ENCODE data around the gene ZFP3. TPM values are rescaled to one million over a fixed set of nuclear protein-coding genes. Genes with fewer than 3 reads are reported as not detected.
"Not testable (repeated sequence)": the region's sequence is repeated elsewhere in the genome, so short reads cannot be mapped to it uniquely, and the experiment has no call there.

The ZFP3 gene
- polyA plus RNA-seq, 2 of the 4 experiments (the other 2 are of a cell fraction): 1.7 to 4.8 TPM

DNA sequence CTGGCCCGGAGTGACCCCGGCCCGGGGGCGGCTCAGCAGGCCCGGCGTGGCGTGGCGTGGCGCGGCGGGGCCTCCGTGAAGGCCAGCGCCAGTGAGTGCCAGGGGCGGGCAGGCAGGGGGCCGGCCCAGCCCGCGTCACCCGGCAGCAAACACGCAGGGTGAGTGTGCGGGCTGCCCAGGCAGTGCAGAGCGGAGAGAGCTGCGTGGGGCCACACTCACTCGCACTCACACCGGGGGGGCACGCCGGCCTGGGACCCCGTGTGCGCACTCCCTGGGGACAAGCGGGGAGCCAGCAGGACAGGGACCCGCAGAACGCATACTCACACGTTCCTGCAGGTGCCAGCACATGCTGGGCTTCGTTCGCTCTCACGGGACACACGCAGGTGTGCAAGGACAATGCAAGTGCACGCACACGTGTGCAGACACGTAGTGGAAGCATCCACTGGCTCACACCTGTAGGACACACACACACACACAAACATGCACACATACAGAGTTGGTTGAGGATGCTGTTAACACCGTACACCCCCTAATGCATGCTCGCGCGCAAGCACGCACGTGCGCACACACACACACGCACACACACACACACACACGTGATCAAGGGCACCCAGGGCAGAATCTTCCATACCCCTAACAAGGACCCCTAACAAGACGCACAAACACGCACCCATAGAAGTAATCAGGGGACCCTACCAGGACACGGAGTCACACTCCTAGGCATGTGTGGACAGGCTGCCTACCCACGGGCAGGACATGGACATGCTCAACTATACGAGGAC, 45.3 kb downstream of the ZFP3 start:
- Histone ChIP-seq H3K4me1 (0 out of 3 replicates have a peak, but pooled peaks cover 7% of the 10 kb centered on the region), H3K27ac (no peak overlapping the region), H3K4me3 (no peak overlapping the region), H3K9me3 (no peaks in the 10 kb centered on the region), H3K4me2 (peak overlapping the region; percentile 71)
- ATAC-seq (no peak; a peak in 1 of 6 replicates), DNase-seq (ENCODE audit: low read depth in 1 of 2, low spot score in 1 of 2) (no peak), FAIRE-seq (no peak)
- ChIA-PET CTCF (no interaction called here), POLR2A (no interaction called here)
- WGBS (ENCODE audit: missing lambda C conversion rate): 87% methylated on average over 40 of the region's 53 CpGs
- TF ChIP-seq JUN (IDR thresholded peaks at IDR 0.05) (no peak), TFCP2L1 (CRISPR knock-in tag; IDR thresholded peaks at IDR 0.05) (no peak), RARB (CRISPR knock-in tag; IDR thresholded peaks at IDR 0.05) (no peak), KDM5A (IDR thresholded peaks at IDR 0.05) (no peak), MYC (IDR thresholded peaks at IDR 0.05; ENCODE audit: borderline replicate concordance, low read length) (no peak), ZC3H11A (IDR thresholded peaks at IDR 0.05) (no peak), JUNB (IDR thresholded peaks at IDR 0.05) (no peak), HDAC2 (IDR thresholded peaks at IDR 0.05) (no peak), SMC3 (IDR thresholded peaks at IDR 0.05) (no peak), MAFK (IDR thresholded peaks at IDR 0.05; ENCODE audit: partially characterized antibody) (no peak), HEYL (CRISPR knock-in tag; IDR thresholded peaks at IDR 0.05) (no peak), NR3C1 (IDR thresholded peaks at IDR 0.05) (no peak)
- TF ChIP-seq, protein P1, sequence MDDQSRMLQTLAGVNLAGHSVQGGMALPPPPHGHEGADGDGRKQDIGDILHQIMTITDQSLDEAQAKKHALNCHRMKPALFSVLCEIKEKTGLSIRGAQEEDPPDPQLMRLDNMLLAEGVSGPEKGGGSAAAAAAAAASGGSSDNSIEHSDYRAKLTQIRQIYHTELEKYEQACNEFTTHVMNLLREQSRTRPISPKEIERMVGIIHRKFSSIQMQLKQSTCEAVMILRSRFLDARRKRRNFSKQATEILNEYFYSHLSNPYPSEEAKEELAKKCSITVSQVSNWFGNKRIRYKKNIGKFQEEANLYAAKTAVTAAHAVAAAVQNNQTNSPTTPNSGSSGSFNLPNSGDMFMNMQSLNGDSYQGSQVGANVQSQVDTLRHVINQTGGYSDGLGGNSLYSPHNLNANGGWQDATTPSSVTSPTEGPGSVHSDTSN (IDR thresholded peaks at IDR 0.05): no peak
- TF ChIP-seq, protein P2, sequence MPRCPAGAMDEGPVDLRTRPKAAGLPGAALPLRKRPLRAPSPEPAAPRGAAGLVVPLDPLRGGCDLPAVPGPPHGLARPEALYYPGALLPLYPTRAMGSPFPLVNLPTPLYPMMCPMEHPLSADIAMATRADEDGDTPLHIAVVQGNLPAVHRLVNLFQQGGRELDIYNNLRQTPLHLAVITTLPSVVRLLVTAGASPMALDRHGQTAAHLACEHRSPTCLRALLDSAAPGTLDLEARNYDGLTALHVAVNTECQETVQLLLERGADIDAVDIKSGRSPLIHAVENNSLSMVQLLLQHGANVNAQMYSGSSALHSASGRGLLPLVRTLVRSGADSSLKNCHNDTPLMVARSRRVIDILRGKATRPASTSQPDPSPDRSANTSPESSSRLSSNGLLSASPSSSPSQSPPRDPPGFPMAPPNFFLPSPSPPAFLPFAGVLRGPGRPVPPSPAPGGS (IDR thresholded peaks at IDR 0.05): no peak

DNA sequence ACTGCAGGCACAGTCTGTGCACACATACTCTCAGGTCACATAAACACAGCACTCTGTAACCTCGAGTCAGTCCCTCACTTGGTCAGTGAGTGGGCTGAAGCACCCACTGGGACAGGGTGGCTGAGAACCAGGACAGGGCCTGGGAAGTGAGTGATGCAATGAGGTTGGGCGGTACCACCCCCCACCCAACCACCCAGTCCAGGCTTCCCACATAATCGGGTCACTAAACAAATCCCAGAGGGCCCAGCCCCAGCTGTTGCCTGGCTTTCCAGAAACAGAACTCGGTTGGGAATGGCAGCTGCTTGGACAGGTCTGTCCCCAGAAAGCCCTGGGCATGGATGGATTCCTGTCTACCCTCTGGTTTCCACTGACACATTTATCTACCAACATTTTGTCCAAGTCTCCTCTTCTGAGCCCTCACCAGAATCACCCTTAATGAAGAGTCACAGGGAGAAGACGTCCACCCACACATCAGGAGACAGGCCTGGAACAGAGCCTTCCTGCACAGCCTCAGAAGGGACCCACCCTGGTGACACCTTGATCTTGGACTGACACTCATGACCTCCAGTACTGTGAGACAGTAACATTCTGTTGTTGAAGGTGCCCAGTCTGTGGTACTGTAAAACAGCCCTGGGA, 46.0 kb downstream of the ZFP3 start:
- H3K4me1 ChIP-seq; POLR2A ChIA-PET; DNase-seq (ENCODE audit: low read depth in 1 of 2, low spot score in 1 of 2); FAIRE-seq; CTCF ChIA-PET; H3K27ac ChIP-seq; H3K4me2 ChIP-seq; H3K9me3 ChIP-seq; H3K4me3 ChIP-seq: not testable (repeated sequence)
- peak in 1 of 2 experiments; percentile 48; a peak in 3 of 6 replicates for ATAC-seq
- 52% methylated on average over 5 of the region's 5 CpGs for WGBS (ENCODE audit: missing lambda C conversion rate)

DNA sequence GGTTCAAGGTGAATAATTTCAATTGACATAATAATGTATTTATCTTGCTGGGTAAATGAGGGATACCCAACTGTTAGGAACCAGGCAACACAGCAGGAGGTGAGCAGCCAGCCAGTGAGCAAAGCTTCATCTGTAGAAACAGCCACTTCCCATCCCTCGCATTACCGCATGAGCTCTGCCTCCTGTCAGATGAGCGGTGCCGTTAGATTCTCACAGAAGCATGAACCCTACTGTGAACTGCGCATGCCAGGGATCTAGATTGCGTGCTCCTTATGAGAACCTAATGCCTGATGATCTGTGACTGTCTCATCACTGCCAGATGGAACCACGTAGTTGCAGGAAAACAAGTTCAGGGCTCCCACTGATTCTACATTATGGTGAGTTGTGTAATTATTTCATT, 46.6 kb downstream of the ZFP3 start:
- FAIRE-seq; H3K27ac ChIP-seq; ATAC-seq; CTCF ChIA-PET; DNase-seq (ENCODE audit: low read depth in 1 of 2, low spot score in 1 of 2); H3K9me3 ChIP-seq; POLR2A ChIA-PET; H3K4me1 ChIP-seq; H3K4me2 ChIP-seq; H3K4me3 ChIP-seq: not testable (repeated sequence)
- 54% methylated on average over 7 of the region's 7 CpGs for WGBS (ENCODE audit: missing lambda C conversion rate)

DNA sequence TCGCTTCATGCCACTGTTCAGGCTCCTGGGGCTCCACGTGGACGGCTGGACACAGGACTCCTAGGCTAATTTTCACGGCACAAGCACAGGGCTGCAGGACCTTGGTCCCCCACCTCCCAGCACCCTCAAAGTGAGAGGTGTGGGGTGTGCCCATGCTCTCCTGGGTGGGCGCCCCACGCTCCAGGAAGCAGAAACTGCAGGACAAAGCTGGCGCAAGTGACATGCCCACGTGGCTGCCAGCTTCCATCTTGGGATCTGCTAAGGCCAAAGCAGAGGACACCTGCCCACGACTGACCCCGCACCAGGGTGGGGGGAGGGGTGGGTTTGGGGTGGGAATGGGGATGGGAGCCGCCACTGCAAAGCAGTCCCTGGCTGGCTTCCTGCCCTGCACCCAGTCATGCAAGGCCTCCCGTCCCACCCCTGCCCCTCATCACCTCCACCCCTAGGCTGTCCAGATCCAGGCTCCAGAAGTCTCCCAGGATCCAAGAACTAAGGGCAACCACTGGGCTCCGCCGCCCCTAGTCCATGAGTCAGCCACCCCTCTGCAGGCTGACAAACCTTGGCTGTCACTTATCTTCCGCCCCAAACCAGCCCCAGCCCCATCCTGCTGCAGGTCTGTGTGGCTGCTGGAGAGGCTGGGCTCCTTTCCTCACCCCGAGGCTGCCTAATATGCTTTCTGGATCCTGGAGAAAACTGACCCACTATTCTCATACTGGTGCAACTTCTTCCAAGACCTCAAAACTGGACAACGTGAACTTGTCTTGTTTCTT, 48.6 kb downstream of the ZFP3 start:
- POLR2A ChIA-PET: no interaction called here
- DNase-seq (ENCODE audit: low read depth in 1 of 2, low spot score in 1 of 2): no peak
- Histone ChIP-seq H3K9me3 (no peaks in the 10 kb centered on the region; the same call in 2 of the 3 replicates), H3K27ac (no peak overlapping the region), H3K4me2 (no peak overlapping the region), H3K4me1 (0 out of 3 replicates have a peak, but pooled peaks cover 7% of the 10 kb centered on the region), H3K4me3 (no peak overlapping the region)
- CTCF ChIA-PET: interaction anchor here (1.7 kb wide), 1 partner anchor 8 kb away, joined by 6 read pairs; no protein-coding TSS in a partner anchor
- WGBS (ENCODE audit: missing lambda C conversion rate): 43% methylated on average over 14 of the region's 17 CpGs
- ATAC-seq: no peak
- FAIRE-seq: no peak
- TF ChIP-seq EHF (CRISPR knock-in tag; IDR thresholded peaks at IDR 0.05) (no peak), CEBPB (IDR thresholded peaks at IDR 0.05) (no peak), EHMT2 (IDR thresholded peaks at IDR 0.05; ENCODE audit: low read depth) (no peak), CHD2 (IDR thresholded peaks at IDR 0.05; ENCODE audit: low read length, partially characterized antibody) (no peak), KDM1A (IDR thresholded peaks at IDR 0.05; ENCODE audit: low read depth) (no peak)
- TF ChIP-seq, protein P3, sequence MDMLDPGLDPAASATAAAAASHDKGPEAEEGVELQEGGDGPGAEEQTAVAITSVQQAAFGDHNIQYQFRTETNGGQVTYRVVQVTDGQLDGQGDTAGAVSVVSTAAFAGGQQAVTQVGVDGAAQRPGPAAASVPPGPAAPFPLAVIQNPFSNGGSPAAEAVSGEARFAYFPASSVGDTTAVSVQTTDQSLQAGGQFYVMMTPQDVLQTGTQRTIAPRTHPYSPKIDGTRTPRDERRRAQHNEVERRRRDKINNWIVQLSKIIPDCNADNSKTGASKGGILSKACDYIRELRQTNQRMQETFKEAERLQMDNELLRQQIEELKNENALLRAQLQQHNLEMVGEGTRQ (IDR thresholded peaks at IDR 0.05): no peak
- TF ChIP-seq, protein P4, sequence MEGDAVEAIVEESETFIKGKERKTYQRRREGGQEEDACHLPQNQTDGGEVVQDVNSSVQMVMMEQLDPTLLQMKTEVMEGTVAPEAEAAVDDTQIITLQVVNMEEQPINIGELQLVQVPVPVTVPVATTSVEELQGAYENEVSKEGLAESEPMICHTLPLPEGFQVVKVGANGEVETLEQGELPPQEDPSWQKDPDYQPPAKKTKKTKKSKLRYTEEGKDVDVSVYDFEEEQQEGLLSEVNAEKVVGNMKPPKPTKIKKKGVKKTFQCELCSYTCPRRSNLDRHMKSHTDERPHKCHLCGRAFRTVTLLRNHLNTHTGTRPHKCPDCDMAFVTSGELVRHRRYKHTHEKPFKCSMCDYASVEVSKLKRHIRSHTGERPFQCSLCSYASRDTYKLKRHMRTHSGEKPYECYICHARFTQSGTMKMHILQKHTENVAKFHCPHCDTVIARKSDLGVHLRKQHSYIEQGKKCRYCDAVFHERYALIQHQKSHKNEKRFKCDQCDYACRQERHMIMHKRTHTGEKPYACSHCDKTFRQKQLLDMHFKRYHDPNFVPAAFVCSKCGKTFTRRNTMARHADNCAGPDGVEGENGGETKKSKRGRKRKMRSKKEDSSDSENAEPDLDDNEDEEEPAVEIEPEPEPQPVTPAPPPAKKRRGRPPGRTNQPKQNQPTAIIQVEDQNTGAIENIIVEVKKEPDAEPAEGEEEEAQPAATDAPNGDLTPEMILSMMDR (IDR thresholded peaks at IDR 0.05): no peak
- TF ChIP-seq, protein P5, sequence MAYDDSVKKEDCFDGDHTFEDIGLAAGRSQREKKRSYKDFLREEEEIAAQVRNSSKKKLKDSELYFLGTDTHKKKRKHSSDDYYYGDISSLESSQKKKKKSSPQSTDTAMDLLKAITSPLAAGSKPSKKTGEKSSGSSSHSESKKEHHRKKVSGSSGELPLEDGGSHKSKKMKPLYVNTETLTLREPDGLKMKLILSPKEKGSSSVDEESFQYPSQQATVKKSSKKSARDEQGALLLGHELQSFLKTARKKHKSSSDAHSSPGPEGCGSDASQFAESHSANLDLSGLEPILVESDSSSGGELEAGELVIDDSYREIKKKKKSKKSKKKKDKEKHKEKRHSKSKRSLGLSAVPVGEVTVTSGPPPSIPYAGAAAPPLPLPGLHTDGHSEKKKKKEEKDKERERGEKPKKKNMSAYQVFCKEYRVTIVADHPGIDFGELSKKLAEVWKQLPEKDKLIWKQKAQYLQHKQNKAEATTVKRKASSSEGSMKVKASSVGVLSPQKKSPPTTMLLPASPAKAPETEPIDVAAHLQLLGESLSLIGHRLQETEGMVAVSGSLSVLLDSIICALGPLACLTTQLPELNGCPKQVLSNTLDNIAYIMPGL (CRISPR knock-in tag; IDR thresholded peaks at IDR 0.05; ENCODE audit: borderline replicate concordance): no peak
